GM21381 (cell line): ENCODE results near the gene CDH13.

Source experiments
- ATAC-seq: cut with Tn5 transposase; IDR thresholded peaks from one replicate; pipeline ENCODE4 v1.9.1; 2021; ENCODE audit warnings: mild to moderate bottlenecking, moderate library complexity; ENCODE audit not compliant: unreplicated experiment

CDH13 gene

DNA sequence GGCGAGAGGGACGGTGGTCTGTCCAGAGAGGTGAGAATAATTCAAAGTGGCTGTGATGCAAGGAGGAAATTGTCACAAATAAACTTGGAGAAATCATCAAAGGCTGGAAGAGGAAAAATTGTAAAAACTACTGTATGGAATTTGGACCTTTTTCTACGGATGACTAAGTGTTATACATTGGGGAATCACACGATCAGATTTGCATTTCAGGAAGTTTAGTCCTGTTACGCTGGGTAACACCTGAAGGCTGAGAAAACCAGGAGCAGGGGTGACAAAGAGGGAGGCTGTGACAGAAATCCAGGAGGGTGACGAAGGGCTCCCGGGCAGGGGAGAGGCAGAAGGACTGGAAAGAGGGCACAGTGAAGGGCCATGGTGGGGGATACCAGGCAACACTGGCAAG, 511.7 kb downstream of the CDH13 start:
- no peak for ATAC-seq

- ATAC-seq: no peak
Observed at GRCh38 chr16:83138976-83139690, 512.4 kb downstream of the CDH13 start.

GRCh38 chr16:83143788-83144187, 517.0 kb downstream of the CDH13 start:
- ATAC-seq: no peak

DNA sequence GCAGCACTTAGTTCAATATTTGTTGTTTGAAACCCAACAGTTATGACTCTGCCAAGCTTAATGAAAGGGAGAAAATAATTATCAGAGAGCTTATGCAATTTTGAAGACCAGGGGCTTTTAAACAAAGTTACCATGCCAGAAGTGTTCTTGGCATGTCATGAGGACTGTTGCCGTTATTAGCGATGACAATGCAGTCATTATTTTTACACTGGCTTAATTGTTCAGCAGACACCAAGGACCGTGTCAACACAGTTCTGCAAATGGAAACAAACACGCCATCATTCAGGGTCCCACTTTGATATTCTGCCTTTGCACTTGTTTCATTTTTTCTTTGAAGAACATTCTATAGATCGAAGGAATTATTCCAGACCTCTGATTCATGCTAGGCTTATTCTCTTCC, 518.5 kb downstream of the CDH13 start:
- no peak for ATAC-seq

- no peak for ATAC-seq
Observed at GRCh38 chr16:83147244-83147643, 520.5 kb downstream of the CDH13 start.

- no peak for ATAC-seq
Observed at GRCh38 chr16:83158320-83158957, 531.7 kb downstream of the CDH13 start.

DNA sequence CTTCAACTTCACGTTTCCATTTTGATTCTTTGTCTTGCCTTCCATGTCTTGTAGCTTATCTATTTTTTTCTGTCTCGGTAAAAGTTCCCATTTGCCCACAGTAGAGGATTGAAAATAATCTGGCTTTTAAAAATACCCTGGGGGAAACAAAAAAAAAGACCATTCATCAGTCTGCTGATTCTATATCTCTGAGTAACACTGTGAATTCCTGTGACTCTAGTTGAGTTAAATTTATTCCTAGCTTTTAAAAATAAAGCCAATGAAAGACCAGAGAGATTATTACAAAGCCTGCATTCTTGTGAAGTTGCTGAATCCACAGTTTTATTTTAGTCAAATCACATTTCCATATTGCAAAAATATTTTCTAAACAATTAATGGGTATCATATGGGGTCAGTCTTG, 532.3 kb downstream of the CDH13 start:
- ATAC-seq: no peak

- no peak for ATAC-seq
Observed at GRCh38 chr16:83160287-83161020, 533.7 kb downstream of the CDH13 start.

DNA sequence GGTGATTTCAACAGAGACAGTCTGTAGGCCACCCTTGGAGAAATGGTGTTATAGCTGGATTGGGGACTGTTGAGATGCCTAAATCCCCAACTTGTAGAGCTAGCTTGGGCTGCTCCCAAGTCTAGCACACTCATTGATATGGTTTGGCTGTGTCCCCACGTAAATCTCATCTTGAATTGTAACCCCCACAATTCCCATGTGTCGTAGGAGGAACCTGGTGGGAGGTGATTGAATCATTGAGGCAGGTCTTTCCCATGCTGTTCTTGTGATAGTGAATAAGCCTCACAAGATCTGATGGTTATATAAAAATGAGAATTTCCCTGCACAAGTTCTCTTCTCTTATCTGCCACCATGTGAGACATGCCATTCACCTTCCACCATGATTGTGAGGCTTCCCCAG, 536.0 kb downstream of the CDH13 start:
- no peak for ATAC-seq

GRCh38 chr16:83164816-83165215, 538.0 kb downstream of the CDH13 start:
- no peak for ATAC-seq

DNA sequence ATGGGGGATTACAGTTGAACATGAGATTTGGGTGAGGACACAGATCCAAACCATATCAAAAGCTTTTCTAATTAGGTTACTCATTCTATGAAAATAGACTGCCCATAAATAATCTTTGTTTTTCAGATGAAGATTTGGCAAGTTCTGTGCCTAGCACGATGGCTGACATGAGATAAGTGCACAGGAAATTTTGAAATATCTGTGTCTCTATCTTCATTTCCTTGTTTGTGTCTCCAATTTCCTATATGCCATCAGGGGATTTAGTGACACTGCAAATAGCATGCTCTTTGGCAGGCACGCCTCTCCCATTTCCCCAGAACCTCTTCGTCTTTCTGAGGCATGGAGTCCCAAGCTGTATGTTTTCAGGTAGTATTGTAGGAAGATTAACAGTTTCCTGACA, 544.6 kb downstream of the CDH13 start:
- no peak for ATAC-seq

GRCh38 chr16:83174671-83175070, 547.9 kb downstream of the CDH13 start:
- no peak for ATAC-seq

DNA sequence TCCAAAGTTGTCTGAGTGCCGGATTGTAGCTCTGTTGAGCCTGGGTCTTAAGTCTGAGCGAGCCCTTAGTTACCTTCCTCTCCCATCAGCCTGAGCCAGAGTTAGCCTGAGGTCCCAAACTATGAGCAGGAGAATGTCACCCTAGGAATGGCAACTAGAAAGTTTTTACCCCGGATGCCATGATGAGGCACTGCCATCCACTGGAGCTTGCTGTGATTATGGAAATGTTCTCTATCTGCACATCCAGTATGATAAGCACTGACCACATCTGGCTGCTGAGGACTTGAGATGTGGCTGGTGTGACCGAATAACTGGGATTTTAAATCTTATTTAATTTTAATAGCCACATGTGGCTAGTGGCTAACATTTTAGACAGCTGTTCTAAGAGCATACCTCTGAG, 550.0 kb downstream of the CDH13 start:
- no peak for ATAC-seq

- no peak for ATAC-seq
Observed at GRCh38 chr16:83185902-83186301, 559.1 kb downstream of the CDH13 start.

- no peak for ATAC-seq
Observed at GRCh38 chr16:83187405-83187804, 560.6 kb downstream of the CDH13 start.

DNA sequence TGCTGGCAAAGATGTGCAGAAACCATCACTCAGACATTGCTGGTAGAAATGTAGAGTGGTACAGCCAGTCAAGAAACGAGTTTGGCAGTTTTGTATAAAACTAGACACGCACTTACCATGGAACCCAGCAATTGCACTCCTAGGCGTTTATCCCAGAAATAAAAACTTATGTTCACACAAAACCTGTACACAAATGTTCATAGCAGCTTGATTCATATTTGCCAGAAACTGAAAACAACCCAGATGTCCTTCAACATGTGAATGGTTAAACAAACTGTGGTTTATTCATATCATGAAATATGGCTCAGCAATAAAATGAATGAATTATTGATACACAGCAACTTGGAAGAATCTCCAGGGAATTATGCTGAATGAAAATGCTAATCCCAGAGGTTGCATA, 570.0 kb downstream of the CDH13 start:
- no peak for ATAC-seq

GRCh38 chr16:83197450-83197849, 570.7 kb downstream of the CDH13 start:
- ATAC-seq: no peak

GRCh38 chr16:83198977-83199376, 572.2 kb downstream of the CDH13 start:
- ATAC-seq: no peak

DNA sequence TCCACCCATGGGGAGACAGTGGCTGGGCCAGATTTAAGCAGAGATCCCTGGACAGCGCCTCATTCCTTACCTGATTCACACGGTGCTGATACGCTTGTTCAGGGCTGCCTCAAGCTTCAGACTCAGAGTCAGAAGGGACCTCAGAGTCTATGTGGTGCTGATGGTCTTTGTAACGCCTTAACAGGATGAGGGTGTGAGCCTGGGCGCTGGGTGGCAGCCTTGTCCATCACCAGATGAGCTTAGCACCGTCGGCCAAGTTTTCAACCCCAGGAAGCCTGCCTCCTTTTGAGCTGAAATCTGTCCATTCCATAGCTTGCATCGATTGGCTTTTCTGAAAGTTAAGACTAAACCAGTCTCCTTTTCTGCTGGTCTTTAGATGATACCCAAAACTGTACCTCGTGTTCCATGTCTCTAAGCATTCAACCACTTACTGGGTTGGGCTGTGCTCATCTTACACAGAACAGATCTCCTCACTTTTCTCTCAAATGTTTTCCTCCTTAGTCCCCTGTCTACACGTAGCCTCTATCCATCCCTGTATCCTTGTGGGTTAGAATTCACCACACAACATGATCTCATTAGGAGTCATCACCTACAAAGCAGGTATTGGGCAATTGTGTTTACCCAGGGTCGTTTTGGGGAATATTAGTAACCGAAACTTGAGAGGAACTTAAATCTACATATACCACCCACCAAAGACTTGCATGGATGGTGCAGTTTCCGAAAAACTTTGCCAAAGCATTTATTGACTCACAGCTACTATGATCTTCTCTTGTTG, 573.4 kb downstream of the CDH13 start:
- no peak for ATAC-seq

GRCh38 chr16:83201748-83202147, 575.0 kb downstream of the CDH13 start:
- ATAC-seq: no peak

GRCh38 chr16:83205896-83206295, 579.1 kb downstream of the CDH13 start:
- ATAC-seq: no peak
